A673 (cell line): ENCODE results near the gene LFNG.

Experiments used
- CTCF ChIP-seq: fragments of 300-800, 200-600 bp; sonication (generic); conservative IDR thresholded peaks from 2 replicates; pipeline ENCODE4 v1.5.1; 2017; ENCODE audit warnings: low read depth, mild to moderate bottlenecking, antibody characterized with exemption, low read length, moderate library complexity, mixed read lengths
- EZH2 ChIP-seq: fragments of 200-600 bp; sonication (generic); IDR thresholded peaks from 2 replicates; pipeline ENCODE4 v1.6.1; 2017; ENCODE audit warnings: borderline replicate concordance, low read depth, mild to moderate bottlenecking, mixed read lengths, antibody characterized with exemption, low read length; ENCODE audit not compliant: poor library complexity, severe bottlenecking

DNA sequence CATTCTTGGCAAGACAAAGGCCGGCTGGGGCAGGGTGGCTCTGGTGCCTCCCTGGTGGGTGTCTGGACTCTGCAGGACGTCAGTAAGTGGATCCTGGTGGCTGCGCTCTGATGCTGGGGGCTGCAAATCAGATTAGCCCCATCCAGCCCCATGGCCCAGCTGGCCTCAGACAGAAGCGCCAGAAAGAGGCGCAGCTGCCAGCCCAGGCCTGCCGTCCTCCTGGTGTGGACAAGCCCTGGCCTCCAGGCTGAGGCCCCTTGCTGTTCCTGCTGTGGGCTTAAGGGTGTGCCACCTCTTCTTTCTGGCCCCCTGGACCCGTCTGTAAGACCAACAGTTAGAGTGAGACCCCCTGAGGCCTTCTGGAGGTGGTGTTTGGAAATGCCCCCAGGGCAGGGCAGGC lies 5.9 kb upstream of the LFNG start:
- TF ChIP-seq CTCF (no peak), EZH2 (no peak)
